Keratinocyte (primary cell): ENCODE data around the gene HECTD2. TPM values are rescaled to one million over a fixed set of nuclear protein-coding genes. Genes with fewer than 3 reads are reported as not detected.

Experiments
- DNase-seq: peaks from one replicate; pipeline ENCODE4 v3.0.0-alpha.2; 2011; ENCODE audit warnings: low read depth, missing footprints, low spot score
- FAIRE-seq: peaks from 2 replicates; lab custom pipeline; 2011; peaks lifted over from hg19 to GRCh38; lab: Jason Lieb, UNC
- H2AFZ ChIP-seq: 2 replicates; pipeline ENCODE4 v1.6.0; 2012; ENCODE audit warnings: low read length, control low read depth, inconsistent platforms; ENCODE audit not compliant: control insufficient read depth
- H3K27ac ChIP-seq: 2 replicates; pipeline ENCODE4 v1.5.1; 2011; ENCODE audit warnings: low read length; ENCODE audit not compliant: control insufficient read depth, insufficient read depth
- H3K27me3 ChIP-seq: 3 replicates; pipeline ENCODE4 v1.6.0; 2011; ENCODE audit warnings: low read length; ENCODE audit not compliant: control insufficient read depth, insufficient read depth; ENCODE audit errors: extremely low read depth
- H3K36me3 ChIP-seq, 2 experiments: 2 replicates in 1 of 2; 3 replicates in 1 of 2; pipeline ENCODE4 v1.5.1; 2011; ENCODE audit warnings: low read length in 2 of 2, mild to moderate bottlenecking in 1 of 2; ENCODE audit not compliant: control insufficient read depth in 2 of 2, insufficient read depth in 2 of 2; ENCODE audit errors: extremely low read depth in 1 of 2
- H3K4me1 ChIP-seq: 3 replicates; pipeline ENCODE4 v1.5.1; 2011; ENCODE audit warnings: low read length; ENCODE audit not compliant: control insufficient read depth, insufficient read depth; ENCODE audit errors: extremely low read depth
- H3K4me2 ChIP-seq: 3 replicates; pipeline ENCODE4 v1.6.0; 2011; ENCODE audit warnings: low read depth, low read length; ENCODE audit not compliant: control insufficient read depth, insufficient read depth; ENCODE audit errors: extremely low read depth
- H3K4me3 ChIP-seq, 3 experiments: fragments of 200-600 bp in 1 of 3; sonication (generic) in 1 of 3; 2 replicates in 2 of 3; 3 replicates in 1 of 3; pipeline ENCODE4 v1.5.1; 2011 to 2016; ENCODE audit warnings: low read length in 3 of 3, mild to moderate bottlenecking in 3 of 3, control low read depth in 2 of 3, inconsistent platforms in 1 of 3, low read depth in 1 of 3, mixed read lengths in 1 of 3, mixed run types in 1 of 3, moderate library complexity in 1 of 3; ENCODE audit not compliant: control insufficient read depth in 2 of 3, insufficient read depth in 2 of 3; ENCODE audit errors: extremely low read depth in 1 of 3
- H3K79me2 ChIP-seq: 2 replicates; pipeline ENCODE4 v1.6.0; 2012; ENCODE audit warnings: low read length; ENCODE audit not compliant: control insufficient read depth, insufficient read depth
- H3K9ac ChIP-seq: 3 replicates; pipeline ENCODE4 v1.6.0; 2011; ENCODE audit warnings: low read length; ENCODE audit not compliant: control insufficient read depth, insufficient read depth; ENCODE audit errors: extremely low read depth
- H3K9me1 ChIP-seq: 3 replicates; pipeline ENCODE4 v1.6.0; 2011; ENCODE audit warnings: low read length; ENCODE audit not compliant: control insufficient read depth, insufficient read depth; ENCODE audit errors: extremely low read depth
- H3K9me3 ChIP-seq: 2 replicates; pipeline ENCODE4 v1.5.1; 2012; ENCODE audit warnings: low read depth, low read length; ENCODE audit not compliant: control insufficient read depth
- H4K20me1 ChIP-seq: 3 replicates; pipeline ENCODE4 v1.6.0; 2011; ENCODE audit warnings: low read length; ENCODE audit not compliant: control insufficient read depth, insufficient read depth; ENCODE audit errors: extremely low read depth
- EZH2 ChIP-seq: IDR thresholded peaks from one replicate; pipeline ENCODE4 v1.6.1; 2012; ENCODE audit warnings: inconsistent platforms, mild to moderate bottlenecking, low read length, moderate library complexity
- dilution Hi-C: fragments of 300-500 bp; cut with MboI; formaldehyde crosslinking; loops from one replicate; pipeline ENCODE4 v1.7.0; 2020; ENCODE audit warnings: low sequenced_read_pairs; ENCODE audit not compliant: extremely low pct_ligation_motif_present
- polyA plus RNA-seq, 5 experiments: library from polyadenylated mRNA; depleted of rRNA in 3 of 5; stranded (reverse) in 3 of 5; stranded (forward) in 1 of 5; unstranded in 1 of 5; fragments of >200 nt; gene quantifications; 1 replicate in 1 of 5; 2 replicates in 3 of 5; 3 replicates in 1 of 5; pipeline versions ENCODE4 v1.2.1 to v1.2.3, GENCODE V29; 2011 to 2012; ENCODE audit warnings: missing spikeins in 2 of 5, low read depth in 1 of 5, low replicate concordance in 1 of 5
- TF ChIP-seq, protein P1 (sequence below), 3 experiments: IDR thresholded peaks in 1 of 3; conservative IDR thresholded peaks in 1 of 3; optimal IDR thresholded peaks in 1 of 3; 2 replicates in 2 of 3; 3 replicates in 1 of 3; pipeline versions ENCODE3 to v1.5.1; 2011; ENCODE audit warnings: low read length in 3 of 3, mild to moderate bottlenecking in 3 of 3, moderate library complexity in 2 of 3, control low read depth in 1 of 3, inconsistent platforms in 1 of 3; ENCODE audit not compliant: insufficient read depth in 2 of 3; ENCODE audit errors: extremely low read depth in 1 of 3

The HECTD2 gene
- polyA plus RNA-seq, 1 donor (not counting 4 experiments of a cell fraction or from before 2014, with no cell fraction given): 2.2 TPM

DNA sequence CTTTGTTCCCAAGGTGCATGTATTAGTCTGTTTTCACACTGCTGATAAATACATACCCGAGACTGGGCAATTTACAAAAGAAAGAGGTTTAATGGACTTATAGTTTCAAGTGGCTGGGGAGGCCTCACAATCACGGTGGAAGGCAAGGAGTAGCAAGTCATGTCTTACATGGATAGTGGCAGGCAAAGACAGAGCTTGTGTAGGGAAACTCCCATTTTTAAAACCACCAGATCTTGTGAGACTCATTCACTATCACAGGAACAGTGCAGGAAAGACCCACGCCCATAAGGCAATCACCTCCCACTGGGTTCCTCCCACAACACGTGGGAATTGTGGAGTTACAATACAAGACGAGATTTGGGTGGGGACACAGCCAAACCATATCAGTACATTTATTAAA lies 129.8 kb downstream of the HECTD2 start:
- H3K36me3 ChIP-seq: no peaks in the 10 kb centered on the region
- no peak overlapping the region for H3K4me3 ChIP-seq
- dilution Hi-C loops: no loop called here
- H3K9me1 ChIP-seq: no peaks in the 10 kb centered on the region
- DNase-seq (no peak), FAIRE-seq (no peak)
- no peaks in the 10 kb centered on the region for H3K9me3 ChIP-seq
- no peaks in the 10 kb centered on the region for H3K27me3 ChIP-seq
- no peaks in the 10 kb centered on the region for H4K20me1 ChIP-seq
- H2AFZ ChIP-seq: no peak overlapping the region
- no peak overlapping the region for H3K9ac ChIP-seq
- no peak overlapping the region for H3K4me2 ChIP-seq
- TF ChIP-seq, protein P1, sequence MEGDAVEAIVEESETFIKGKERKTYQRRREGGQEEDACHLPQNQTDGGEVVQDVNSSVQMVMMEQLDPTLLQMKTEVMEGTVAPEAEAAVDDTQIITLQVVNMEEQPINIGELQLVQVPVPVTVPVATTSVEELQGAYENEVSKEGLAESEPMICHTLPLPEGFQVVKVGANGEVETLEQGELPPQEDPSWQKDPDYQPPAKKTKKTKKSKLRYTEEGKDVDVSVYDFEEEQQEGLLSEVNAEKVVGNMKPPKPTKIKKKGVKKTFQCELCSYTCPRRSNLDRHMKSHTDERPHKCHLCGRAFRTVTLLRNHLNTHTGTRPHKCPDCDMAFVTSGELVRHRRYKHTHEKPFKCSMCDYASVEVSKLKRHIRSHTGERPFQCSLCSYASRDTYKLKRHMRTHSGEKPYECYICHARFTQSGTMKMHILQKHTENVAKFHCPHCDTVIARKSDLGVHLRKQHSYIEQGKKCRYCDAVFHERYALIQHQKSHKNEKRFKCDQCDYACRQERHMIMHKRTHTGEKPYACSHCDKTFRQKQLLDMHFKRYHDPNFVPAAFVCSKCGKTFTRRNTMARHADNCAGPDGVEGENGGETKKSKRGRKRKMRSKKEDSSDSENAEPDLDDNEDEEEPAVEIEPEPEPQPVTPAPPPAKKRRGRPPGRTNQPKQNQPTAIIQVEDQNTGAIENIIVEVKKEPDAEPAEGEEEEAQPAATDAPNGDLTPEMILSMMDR (optimal IDR thresholded peaks at IDR 0.05 in 1 of 3, IDR thresholded peaks at IDR 0.05 in 1 of 3, conservative IDR thresholded peaks at IDR 0.05 in 1 of 3; ENCODE audit: extremely low read depth in 1 of 3, insufficient read depth in 2 of 3, low read length in 3 of 3): no peak
- TF ChIP-seq EZH2: no peak
- no peak overlapping the region for H3K27ac ChIP-seq
- no peaks in the 10 kb centered on the region for H3K4me1 ChIP-seq
- no peaks in the 10 kb centered on the region for H3K79me2 ChIP-seq

DNA sequence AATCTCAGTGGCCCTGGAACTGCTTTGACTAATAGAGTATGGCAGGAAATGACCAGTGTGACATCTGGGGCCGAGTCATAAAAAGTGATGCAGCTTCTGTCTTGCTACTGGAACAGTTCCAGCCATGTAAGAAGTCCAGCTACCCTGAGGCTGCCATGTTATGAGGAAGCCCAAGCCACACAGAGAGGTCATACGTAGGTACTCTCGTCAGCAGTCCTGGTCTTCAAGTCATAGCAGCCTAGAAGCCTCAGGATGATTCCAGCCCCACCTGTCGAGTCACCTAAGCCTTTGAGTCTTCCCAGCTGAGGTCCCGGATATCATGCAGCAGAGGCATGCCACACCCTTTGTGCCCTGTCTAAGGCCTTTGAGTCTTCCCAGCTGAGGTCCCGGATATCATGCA lies 130.6 kb downstream of the HECTD2 start:
- TF ChIP-seq EZH2: no peak
- TF ChIP-seq, protein P1 (optimal IDR thresholded peaks at IDR 0.05 in 1 of 3, IDR thresholded peaks at IDR 0.05 in 1 of 3, conservative IDR thresholded peaks at IDR 0.05 in 1 of 3; ENCODE audit: extremely low read depth in 1 of 3, insufficient read depth in 2 of 3, low read length in 3 of 3): no peak
- H3K4me3 ChIP-seq: no peak overlapping the region
- no peaks in the 10 kb centered on the region for H3K9me3 ChIP-seq
- no peaks in the 10 kb centered on the region for H3K79me2 ChIP-seq
- H3K27me3 ChIP-seq: no peaks in the 10 kb centered on the region
- H3K27ac ChIP-seq: no peak overlapping the region
- no peak overlapping the region for H3K9ac ChIP-seq
- H3K36me3 ChIP-seq: no peaks in the 10 kb centered on the region
- dilution Hi-C loops: no loop called here
- no peak overlapping the region for H2AFZ ChIP-seq
- DNase-seq (no peak), FAIRE-seq (no peak)
- H3K4me2 ChIP-seq: no peak overlapping the region
- H3K4me1 ChIP-seq: no peaks in the 10 kb centered on the region
- H3K9me1 ChIP-seq: no peaks in the 10 kb centered on the region
- no peaks in the 10 kb centered on the region for H4K20me1 ChIP-seq
